ENCODE measurements around the gene DYNLRB1.

The DYNLRB1 gene

DNA sequence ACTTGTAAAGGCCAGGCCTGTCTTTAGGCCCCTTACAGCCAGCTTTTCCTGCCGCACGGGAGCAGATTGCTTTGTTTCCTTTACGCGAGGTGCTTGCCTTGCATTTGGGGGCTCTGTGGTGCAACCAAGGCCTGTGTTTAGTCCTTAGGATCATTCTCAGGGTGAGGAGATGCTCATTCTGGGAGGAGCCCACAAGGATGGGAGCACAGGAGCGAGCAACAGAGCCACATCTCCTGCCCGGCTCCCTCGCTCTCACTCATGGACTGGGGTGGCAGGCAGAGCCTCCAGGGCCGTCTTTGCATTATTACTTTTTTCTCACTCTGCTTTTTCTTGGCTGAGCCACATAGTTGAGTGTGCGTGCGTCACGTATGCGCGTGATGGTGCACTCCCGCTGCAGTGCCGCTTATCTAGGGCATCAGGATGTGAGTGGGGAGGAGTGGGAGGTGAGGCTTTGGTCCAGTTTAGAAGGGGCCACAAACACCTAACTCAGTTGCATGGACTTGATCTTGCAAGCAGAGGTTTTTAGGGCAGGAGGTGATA, 19.1 kb downstream of the DYNLRB1 start:
- no peak for DNase-seq

DNA sequence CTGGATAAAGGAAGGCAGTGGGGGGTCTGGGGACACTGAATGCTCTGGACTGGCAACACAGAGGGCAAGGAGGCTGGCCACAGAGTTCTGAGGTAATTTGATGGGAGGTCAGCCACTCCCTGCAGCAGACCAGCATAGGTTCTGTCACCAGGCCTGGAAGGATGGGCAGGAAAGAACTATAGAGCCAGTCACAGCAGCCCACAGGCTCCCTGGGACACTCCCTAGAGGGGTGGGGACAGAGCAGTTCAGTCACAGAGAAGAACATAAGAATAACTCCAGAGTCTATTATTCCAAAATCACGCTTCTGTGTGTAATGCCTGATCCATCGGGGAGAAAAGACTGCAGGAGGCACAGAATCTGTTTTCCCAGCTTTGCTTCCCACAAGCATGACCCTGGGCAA, 19.6 kb downstream of the DYNLRB1 start:
- DNase-seq = no peak

DNA sequence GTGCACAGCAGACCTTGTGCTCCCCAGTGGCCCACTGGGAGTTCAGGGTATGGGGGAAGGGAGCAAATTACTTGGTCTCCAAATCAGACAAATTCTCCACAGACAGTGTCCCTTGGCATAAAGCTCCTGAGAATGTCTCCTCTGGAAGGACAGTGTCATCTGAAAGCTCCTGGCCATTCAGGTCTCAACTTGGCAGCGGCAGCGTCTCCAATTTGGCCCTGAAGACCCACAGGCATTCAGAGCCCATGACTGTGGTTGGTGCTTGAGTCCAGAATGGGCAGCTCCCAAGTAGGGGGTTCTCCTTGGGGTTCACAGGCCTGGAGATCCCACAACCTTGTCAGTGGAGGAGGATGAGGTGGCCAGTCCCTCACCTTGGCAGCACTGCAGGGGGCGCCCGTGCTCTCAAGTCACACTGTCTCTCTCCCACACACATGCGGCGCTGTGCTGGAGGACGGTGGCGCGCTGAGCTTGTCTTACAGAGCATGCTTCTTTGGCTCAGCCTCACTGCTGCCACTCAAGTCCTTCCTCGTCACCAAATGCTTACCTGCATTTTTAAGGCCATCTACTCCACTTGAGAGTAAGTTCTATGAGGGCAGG, 20.7 kb downstream of the DYNLRB1 start:
- DNase-seq = no peak

DNA sequence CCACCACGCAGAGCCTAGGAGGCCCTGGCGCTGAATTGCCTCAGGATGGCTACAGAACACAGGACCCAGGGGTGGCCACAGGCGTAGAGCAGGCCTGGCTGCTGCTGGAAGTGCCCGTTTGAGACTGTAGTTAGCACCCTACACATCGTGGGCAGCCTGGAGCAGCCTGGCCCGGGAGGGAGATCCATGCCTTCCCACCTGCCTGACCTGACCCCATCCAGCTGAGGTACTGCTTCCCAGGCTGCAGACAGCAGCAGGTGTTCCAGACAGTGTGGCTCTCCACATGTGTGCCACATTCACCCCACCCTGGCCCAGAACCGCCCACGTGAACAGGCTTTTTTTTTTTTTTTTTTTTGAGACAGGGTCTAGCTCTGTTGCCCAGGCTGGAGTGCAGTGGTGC, 21.4 kb downstream of the DYNLRB1 start:
- no peak for DNase-seq

DNA sequence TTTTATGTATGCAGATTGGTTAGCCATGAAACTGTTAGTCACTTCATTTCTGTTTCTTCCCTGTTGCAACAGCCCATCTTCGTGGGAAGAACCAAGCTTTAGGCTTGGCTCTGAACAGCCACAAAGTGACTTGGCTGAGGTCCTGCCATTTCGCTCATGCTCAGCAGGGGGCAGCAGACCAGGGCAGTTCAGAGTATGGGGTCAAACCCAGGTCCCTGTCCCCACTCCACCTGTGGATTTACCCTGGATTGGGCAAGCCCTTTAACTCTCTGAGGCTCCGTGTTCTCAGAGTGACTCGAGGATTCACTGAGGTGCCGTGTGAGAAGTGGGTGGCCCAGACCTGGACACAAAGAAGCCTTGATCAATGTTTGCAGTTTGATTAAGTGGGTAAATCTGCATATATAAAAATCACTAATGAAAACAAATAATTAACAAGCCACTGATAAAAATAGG, 22.5 kb downstream of the DYNLRB1 start:
- no peak for DNase-seq

DNA sequence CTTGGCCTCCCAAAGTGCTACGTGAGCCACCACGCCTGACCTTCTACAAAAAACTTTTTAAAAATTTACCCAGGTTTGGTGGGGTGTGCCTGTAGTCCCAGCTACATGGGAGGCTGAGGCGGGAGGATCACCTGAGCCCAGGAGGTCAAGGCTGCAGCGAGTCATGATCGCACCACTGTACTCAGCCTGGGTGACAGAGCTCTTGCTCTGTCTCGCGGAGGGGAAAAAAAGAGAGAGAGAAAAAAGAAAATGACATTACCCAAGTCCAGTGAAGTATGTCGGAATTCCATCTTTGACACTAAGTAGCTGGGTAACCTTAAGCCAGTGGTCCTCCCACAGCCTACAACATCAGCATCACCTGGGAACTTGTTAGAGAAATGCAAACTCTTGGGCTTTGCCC, 23.5 kb downstream of the DYNLRB1 start:
- DNase-seq = no peak

DNA sequence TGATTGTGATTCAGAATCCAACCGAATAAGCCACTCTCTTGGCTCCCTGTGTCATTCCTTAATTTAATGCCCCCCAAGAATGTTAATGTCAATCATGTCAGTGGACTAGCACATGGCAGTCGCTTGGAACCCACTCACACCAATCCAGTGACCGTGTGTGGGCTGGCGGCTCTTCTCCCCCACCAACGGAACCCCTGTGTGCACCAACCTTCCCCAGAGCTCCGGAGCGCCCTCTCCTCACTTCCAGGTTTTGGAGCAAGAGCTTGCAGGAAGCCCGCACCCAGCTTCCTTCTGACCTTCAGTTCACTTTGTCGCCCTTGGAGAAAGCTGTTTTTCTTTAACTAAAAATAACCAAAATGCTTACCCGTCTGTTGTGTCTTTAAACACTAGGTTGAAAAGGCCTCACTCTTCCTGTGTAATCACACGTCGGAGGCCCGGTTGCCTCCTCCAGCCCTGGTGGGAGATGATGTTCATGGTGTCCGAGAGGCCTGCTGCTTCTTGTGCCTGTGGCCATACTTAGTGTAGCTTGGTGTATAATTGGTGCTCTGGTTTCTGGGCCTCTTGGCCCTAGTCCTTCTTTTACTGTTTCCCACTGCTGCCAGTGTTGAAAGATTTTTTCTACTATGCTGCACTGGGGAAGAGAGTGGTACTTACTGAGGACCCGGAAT, 24.5 kb downstream of the DYNLRB1 start:
- no peak for DNase-seq

DNA sequence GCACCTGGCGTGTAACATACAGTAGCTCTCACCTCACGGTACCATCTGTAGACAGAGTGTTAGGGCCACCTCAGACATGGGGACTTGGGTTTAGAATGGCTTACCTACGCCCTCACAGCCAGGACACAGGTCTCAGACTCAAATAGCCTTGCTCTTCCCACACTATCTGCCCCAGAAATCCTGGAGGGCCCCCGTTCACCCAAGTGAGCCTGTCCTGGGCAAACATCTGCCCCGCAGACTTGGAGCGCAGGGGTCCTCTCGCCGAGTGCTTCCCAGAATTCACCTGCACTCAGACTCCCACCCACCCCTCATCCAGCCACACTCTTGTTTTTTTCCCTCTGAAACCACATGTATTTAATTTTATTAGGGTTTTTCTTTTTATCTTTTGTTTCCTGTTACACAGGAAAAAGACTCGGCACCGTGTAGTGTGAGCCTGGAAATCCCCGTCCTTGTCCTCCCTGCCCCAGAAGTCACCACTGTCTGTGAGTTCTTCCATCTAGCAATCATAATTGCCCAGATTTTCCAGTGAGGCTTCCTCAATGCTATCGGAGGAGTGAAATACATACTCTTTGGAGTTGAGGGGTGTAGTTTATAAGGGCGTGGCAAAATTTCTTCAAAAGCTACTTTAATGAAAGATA, 25.2 kb downstream of the DYNLRB1 start:
- no peak for DNase-seq

DNA sequence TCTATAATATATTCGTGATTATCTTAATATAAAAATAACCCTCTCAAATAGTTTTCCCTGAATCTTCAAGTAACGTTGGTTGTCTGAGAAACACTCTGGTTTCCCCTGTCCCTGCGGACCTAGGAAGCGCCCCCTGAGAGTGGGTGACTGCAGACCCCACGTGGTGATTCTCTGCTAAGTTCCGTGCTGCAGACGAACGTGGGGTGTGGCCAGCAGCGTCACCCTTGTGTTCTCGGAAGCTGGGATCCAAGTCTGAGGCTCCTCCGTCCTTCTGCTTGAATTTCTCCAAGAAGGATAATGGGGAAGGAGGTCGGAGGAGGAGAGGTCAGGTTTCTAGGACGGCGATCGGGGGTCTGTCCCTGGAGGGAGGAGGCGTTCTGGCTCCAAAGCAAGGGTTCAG, 25.7 kb downstream of the DYNLRB1 start:
- no peak for DNase-seq

DNA sequence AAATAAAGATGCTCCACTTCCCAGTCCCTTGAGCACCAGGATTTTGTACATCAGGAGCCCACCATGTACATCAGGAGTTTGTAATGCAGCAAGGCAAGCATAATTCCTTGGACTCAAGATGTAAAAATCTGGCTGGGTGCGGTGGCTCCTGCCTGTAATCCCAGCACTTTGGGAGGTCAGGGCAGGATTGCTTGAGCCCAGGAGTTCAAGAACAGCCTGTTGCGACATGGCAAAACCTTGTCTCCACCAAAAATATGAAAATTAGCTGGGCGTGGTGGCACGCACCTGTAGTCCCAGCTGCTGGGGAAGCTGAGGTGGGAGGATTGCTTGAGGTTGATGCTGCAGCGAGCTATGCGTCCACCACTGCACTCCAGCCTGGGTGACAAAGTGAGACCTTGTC, 26.2 kb downstream of the DYNLRB1 start:
- no peak for DNase-seq

DNA sequence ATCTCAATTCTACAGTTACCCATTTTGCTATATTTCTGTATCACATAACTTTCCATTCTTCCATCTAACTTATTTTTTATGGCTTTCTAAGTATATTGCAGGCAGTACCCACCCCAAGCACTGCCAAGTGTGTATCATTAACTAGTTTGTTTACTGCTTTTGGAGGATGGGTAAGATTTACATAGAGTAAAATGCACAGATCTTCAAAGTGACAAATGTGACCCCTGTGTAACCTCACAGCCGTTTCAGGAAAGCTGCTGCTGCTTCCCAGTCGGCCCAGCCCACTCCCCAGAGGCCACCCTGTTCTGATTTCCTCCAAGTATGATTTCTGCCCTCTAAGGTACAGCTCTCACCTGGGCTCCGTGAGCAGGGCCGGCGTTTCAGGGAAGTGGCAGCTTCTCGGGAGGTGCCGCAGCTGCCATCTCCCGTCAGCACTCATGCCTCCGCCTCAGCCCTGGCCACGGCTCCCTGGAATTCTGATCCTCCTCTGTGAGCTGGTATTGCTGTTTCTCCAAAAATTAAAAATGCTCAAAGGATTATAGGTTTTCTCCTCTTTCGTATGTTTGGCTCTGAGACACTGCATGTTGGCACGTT, 27.3 kb downstream of the DYNLRB1 start:
- DNase-seq = no peak

DNA sequence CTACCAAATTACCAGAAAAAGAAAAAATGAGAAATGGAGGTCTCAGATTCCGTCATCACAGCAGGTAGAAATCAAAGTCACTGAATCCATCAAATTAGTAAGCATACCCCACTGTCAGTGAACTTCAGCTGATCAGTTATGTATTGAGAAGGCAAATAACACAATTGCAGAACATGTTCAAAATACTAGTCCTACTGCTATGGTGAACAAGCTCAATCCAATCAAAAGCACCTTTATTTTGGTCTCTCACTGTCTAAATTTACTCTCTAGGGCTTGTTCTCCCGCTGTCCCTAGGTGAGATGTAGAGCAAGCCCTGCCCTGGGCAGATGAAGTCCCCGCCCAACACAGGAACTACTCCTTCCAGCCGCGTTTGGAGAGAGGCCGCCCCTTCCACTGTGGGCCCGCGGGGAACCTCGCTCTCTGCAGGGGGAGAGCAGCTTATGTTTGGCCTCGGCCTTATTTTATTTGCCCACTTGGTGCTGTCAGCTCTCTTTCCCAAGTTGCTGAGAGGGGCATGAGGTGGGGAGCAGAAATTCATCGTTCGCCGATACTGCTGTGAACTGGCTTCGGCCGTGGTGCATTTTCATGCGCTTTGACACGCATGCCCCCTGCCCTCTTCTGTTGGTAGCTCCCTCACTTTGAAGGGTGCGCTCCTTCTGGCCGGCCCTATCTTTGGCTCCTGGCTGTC, 28.0 kb downstream of the DYNLRB1 start:
- no peak for DNase-seq

DNA sequence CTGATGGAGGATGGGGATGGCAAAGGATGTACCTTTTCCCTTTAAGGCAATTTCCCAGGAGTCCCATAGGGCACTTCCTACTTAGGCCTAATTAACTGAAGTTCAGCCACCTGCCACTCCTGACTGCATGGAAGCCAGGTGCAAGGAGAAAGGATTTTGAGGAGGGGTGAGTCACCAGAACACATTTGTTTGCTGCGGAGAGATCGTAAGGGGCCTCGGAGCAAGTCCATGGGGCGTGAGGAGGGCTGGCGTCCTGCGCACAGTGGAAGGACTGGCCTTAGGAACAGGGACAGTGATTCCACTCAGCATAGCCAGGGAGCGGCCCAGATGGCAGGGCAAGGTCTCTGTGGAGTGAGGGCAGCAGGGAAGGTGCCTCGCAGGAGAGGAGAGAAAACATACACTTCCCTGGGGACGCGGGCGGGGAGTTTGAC, 30.5 kb downstream of the DYNLRB1 start:
- DNase-seq = no peak

DNA sequence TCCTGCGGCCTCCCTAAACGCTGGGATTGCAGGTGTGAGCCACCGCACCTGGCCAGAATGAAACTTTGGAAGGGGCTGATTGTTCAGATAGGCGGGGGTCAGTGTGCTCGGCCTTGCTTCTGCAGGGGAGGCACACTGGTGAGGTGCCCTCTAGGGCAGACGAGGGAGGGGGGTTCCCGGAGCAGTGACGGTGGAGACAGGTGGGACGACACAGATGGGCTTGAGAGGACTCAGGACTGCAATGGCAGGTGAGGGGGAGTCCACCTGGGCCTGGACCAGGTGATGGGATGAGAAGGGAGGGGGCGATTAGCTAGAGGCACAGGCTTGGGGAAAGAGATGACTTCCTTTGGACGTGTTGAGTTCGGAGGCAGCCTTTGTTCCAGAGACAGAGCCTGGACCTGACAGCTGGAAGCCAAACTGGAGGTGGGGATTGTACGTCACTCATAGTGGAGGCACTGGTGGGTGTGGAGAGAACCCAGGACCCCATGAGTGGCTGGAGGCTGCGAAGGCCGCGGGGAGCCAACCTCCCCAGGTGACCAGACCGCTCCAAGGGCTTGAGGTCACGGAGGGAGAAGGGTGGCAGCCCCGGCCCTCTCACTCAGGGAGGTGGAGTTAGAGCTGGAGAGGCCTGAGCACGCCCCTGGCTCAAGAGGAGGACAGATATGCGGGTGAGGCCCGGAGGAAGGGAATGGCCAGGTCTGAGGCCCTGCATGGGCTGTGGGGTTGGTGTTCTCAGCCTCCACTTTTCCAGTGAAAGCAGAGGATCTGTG, 31.8 kb downstream of the DYNLRB1 start:
- DNase-seq = no peak

DNA sequence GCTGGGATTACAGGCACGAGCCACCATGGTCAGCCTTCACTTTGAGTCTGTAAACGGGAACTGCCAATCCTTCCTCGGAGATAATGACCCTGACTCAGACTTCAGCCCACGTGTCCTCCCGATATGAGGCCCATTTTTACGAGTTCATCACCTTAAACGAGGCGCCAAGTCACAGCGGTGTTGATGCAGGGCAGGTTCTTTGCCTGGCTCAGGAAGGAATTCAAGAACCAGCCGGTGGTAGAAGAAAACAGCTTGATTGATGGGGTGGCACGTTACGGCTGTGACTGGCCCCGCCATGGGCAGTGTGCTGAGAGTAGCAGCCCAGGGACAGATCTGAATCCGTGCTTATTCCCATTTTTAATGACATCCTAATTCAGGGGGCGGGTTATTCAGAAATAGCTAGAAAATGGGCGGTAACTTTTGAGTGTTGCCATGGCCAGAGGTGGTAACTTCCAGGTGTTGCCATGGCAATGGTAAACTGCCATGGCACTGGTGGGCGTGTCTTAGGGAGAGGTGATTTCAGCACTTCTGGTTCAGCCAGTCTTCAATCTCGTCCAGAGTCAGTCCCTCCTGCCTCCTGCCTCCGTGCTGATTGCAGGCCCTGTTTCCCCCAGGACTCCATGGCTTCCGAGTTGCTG, 33.2 kb downstream of the DYNLRB1 start:
- no peak for DNase-seq

DNA sequence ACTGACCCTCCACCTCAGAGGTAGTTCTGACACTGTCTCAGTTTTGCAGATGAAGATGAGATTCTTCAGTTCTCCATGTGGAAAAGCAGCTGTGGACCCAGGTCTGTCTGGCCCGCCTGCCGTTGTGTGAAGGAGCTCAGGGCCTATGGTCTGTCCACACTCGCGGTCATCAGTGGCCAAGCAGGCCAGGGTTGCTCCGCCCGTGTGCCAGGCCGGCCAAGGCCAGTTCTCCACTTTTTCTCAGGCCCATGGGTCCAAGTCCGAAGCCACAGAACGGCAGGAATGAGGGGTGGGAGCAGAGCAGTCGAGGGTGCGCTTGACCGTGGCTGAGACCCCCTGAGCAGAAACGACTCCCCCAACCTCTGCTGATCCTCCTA, 33.7 kb downstream of the DYNLRB1 start:
- no peak for DNase-seq

DNA sequence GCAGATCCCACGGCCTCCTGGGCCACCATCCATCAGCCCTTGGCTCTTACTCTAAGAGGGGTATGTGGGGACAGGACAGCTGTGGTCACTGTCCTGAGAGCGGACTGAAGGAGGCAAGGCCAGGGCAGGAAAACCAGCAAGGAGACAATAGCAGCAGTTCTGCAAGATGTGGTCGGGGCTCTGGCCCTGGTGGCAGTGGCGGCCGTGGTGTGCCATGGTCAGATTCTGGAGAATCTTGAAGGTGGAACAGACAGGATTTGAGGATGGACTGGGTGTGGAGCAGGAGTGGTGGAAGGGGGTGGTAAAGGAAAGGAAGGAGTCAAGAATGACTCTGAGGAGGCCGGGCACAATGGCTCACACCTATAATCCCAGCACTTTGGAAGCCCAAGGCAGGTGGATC, 36.3 kb downstream of the DYNLRB1 start:
- no peak for DNase-seq

DNA sequence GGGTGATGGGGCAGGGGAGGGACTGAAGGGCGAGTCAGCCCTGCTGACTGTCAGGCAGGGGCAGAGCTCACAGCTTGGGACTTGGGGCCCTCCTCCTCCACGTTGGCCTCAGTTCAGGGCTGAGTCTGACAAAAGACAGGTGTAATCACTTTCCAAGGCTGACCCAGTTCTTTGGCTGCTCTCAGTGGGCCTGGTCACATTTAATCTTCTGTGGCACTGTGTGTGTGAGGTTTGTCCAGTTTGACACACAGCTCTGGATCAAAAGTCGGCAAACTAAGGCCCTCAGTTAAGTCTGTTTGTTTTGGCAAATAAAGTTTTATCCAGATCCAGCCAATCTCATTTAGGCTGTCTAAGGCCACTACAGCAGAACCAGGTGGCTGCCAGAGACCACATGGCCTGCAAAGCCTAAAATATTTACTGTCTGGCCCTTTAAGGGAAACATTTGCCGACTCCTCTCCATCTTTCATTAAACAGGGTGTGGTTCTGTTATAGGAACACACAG, 37.2 kb downstream of the DYNLRB1 start:
- DNase-seq = no peak

DNA sequence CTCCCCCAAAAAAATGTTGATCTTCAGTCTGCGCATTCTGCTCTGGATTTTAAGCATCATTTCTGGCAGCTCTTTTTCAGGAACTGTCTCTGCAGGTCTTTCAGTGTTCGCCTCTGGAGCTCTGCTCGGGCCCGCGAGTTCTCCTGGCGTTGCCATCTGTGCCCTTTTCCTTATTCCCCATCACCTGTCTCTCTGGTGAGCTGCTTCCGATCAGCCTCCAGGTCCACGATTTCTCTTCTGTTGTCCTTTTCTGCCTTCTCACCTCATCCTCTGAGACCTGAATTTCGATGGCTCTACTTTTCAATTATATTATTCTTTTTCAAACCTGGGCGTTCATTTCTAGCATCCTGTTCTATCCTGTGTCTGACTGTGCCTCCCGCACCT, 41.7 kb downstream of the DYNLRB1 start:
- no peak for DNase-seq

DNA sequence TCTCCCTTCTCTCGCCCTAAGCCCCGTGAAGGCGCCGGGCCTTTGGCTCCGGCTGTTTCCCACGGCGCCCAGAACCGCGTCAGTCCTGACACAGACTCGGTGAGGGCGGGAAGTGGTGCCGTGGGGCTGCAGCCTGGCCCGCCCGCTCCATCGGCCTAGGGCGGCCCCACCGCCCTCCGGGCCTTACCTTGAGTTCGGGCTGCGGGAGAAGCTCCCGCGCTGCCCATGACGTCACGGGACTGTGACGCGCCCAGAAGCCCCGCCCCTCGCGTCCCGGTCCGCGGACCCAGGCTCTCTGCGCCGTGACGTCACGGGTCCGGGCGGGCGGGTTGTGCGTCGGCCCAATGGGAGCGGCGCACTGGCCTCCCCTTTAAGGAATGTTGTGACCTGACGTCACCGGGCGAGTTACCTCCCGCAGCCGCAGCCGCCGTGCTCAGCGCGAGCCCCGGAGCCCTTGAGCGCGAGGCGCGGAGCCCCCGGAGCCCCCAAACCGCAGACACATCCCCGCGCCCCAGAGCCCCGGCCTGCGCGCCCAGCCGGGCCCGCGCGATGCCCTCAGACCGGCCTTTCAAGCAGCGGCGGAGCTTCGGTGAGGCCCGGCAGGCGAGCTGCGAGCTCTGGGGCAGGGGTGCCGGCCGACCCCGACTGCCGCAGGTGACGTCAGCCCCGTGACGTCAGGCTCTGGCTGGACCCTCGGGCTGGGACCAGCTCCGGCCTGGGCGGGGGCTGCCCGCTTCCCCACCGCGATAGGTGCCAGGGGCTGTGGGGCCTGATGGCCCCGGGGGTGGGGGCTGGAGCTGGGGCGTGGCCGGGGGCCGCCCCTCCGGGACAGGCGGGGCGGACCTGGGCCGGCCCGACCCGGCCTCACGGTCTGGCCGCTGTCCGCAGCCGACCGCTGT, 42.3 kb downstream of the DYNLRB1 start, which contains the start of gene MAP1LC3A:
MAP1LC3A (plus strand) TSS at position 399 of the 899 bp plus-strand sequence; CDS start at position 550, 151 bp downstream.
- no peak for DNase-seq

Measured in cortex of kidney (tissue), 1 donor.